NCI-H2081 (cell line): Measurements from ENCODE around the gene F11R.
"Not testable (repeated sequence)": the region's sequence is repeated elsewhere in the genome, so short reads cannot be mapped to it uniquely, and the experiment has no call there.

ENCODE experiments used
- DNase-seq, 2 experiments: peaks; one replicate each; lab custom pipeline; 2025; lab: John Stamatoyannopoulos, UW

Gene F11R

DNA sequence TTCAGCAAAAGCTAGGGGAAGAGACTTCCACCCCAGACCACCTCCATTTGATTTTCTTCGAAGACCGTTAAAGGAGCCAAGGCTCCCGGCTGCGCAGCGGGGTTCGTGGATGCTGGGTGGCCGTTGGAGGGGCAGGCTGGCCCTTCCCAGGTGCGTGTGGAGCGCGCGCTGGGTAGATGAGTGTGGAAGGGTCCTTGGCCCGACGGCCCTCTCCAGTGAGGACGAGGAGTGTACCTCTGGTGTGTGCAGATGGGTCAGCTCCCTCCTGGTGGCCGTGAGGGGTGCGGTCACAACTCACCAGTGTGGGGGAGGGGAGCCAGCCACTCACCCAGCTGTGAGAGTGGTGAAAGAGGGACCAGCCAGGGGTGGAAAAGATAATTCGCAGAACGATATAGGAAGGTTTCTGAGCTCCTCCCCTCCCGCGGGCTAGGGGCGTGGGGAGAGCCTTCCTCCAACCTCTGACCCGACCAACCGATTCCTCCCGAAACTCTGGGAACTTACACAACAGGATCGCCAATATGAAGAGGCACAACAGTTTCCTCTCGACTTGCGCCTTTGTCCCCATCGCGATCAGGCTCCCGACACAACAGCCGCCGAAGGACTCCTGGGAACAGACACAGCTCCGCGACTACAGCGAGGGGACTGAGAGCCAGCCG is at the start of gene F11R:
F11R (minus strand) TSS at position 644 of the 656 bp plus-strand sequence; CDS start at position 565, 79 bp downstream.
- DNase-seq, result peak; percentile 55 to 74

- DNase-seq, result no peak
Measured at GRCh38 chr1:161069731-161070270, 48.8 kb upstream of the F11R start, which contains the start of gene ARHGAP30. Gene ARHGAP30, minus strand, starts transcription at chr1:161069891. Its CDS starts 267 bp downstream, at chr1:161069624.

GRCh38 chr1:161069241-161069640 is 48.3 kb upstream of the F11R start:
- DNase-seq, result no peak

DNA sequence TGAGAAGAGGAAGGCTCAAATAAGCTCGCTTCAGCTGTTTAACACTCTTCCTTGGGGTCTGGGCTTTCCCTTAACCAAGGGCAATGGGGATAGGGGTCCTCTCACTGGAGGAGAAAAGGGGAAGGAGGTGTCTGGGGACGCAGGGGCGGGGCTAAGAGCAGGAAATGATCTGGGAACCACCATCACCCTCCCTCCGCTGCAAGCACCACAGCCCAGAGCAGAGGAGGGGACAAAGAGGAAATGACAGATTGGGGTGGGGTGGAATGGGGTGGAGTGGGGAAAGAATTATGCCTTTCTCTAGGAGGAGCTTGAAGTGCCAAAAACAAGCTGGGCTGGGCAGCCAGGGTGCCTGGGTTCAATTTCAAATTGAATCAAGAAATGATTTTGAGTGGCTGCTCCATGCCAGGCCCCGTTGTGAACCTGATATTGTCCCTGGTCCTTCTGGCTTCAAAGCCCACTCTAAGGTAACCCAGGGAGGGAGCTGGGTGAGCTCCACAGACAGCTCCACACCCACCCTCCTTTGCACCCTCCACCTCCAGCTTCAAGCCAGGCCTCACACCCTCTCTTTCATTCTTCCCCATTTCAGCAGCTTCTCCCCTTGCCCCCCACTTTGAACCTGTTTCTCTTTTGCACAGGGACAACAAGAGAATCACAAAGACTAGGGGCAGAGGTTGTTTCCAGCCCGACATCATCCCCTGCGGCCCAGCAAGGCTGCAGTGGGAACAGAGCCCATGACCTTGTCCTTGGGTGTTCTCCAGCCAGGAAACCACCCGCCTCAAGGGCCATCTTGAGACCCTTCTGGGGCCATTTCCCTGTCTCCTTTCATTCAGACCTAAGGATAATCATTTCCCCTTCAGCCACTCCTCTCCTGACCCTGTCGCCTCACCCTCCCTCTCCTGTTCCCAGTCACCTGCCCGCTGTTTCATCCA is 47.6 kb upstream of the F11R start:
- DNase-seq, result no peak

- DNase-seq, result no peak
Measured at GRCh38 chr1:161066694-161067093, 45.7 kb upstream of the F11R start.

- DNase-seq, result not testable (repeated sequence)
Measured at GRCh38 chr1:161065681-161066080, 44.7 kb upstream of the F11R start.

DNA sequence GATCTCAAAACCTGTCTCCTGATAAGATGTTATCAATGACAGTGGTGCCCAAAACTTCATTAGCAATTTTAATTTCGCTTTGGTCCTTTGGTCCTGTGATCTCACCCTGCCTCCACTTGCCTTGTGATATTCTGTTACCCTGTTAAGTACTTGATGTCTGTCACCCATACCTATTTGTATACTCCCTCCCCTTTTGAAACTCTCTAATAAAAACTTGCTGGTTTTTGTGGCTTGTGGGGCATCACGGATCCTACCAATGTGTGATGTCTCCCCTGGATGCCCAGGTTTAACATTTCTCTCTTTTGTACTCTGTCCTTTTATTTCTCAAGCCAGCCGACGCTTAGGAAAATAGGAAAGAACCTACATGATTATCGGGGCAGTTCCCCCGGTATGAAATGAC is 43.0 kb upstream of the F11R start:
- DNase-seq, result not testable (repeated sequence)

DNA sequence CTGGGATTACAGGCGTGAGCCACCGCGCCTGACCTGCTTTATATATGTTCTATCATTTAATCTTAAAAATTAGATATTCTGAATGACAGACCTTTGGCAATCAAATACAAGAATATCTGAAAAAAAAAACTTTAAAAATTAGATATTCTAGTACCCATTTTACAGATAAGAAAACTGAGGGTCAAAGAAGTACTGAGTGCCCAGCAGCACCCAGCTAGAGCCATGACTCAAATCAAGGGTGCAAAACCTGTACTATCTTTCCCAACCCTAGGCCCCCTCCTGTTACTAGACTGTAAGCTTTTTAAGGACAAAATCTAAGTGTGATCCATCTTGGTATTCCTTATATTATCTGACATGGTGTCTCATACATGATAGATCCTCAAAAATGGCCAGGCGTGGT is 40.5 kb upstream of the F11R start:
- no peak for DNase-seq

DNA sequence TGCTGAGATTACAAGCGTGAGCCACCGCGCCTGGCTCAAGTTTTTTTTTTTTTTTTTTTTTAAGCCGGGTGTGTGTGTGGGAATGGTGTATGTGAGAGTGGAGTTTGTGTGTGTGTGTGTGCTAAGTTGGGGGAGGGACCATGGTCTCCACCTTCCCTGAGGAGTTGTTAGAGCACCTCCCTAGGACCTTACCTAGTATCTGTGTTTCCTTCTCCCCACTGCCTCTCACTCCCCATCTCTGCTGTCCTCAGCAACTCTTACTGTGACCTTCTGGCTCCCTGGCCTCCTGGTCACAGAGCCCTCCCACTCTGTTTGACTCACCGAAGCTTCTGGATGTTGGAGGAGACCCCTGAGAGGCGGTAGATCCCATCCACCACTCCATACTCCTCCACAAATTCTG is 38.3 kb upstream of the F11R start:
- DNase-seq, result no peak

GRCh38 chr1:161054805-161055204 is 33.9 kb upstream of the F11R start:
- DNase-seq, result no peak

DNA sequence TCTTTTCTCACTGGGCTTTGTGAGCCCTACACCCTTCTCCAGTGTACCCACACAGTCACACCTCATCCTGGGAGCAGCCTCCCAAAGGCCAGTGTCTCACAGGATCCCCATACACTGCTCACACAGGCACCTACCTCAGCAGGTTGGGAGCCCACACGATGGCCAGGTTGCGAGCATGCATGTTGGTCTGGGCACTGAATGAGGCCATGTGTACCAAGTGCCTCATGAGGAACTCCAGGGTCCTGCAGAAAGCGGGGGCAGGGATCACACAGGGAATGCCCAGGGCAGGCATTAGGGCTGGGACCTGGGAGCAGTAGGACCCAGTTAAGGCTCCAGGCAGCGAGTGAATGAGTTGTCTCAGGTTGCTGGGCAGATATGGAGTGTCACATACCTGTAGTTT is 33.3 kb upstream of the F11R start:
- no peak for DNase-seq

DNA sequence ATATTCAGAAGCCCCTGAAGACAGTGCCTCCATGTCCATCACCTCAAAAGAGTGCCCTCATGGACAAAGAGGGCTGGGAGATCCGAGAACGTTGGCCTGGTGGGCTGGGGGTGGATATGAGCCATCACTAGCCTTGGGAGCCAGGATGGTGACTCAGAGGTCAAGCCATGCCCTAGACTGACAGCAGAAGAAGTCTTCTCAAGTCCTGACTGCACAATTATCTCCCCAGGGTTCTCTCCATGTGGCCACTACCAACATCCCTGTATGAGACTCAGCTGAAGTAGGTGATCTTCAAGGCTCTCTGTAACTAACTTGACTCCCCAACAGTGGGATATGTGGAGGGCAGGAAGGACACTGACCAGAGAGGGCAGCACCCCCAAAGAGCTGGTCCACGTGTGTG is 31.9 kb upstream of the F11R start:
- DNase-seq, result no peak

DNA sequence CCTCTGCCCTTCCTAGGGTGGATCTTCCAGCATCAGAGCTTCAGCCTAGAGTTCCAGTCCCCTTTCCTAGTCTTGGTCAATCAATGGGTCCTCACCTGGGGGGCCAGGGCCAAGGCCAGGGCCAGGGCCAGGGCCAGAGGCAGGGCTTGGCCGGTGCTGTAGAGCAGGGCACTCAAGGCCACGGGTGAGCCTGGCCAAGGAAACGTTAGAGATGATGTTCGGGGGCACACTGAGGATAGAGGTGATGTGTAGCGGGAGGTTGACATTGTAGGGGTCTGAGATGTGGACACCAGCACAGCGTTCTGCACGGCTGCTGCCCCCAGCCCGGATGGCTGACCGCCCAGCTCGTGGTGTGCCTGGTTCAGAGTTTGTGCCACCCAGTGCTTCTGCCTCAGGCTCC is 30.3 kb upstream of the F11R start:
- no peak for DNase-seq

DNA sequence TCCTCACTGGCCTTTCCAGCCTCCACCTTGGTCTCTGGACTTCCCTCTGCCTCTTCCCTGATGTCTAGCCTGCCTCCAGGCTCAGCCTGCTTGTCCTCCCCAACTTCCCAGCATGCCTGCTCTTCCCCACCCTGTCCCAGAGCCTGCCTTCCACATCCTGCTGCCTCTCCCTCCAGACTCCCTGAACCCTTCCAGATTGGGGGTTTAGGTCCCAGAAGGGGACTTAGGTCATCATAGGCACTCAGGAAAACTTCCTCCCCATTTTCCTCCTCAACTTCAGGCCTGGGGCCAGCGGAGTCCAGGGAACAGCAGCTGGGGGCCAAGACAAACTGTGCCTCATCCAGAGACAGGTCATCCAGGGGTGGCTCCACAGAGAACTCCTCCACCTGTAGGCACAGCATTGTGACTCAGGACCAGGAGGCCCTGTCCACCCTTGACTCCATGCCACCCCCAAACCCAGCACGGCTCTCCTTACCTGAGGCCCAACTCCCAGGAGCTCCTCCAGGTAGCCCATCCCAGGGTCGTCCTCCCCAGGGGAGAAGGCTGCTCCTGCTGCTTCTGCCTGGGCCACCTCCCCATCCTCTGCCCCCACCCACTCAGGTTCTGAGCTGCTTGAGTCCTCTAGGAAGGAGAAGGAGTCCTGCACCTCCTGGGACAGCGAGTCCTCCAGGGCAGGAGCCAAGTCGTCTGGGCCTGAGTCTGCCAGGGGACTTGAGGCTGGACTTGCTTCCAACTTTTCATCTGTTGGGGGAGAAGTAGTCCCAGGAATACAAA is 28.2 kb upstream of the F11R start:
- no peak for DNase-seq

GRCh38 chr1:161047436-161048420 is 26.8 kb upstream of the F11R start:
- DNase-seq, result no peak

GRCh38 chr1:161046605-161047228 is 25.8 kb upstream of the F11R start:
- DNase-seq, result no peak

GRCh38 chr1:161045736-161046604 is 25.0 kb upstream of the F11R start, which contains the start of gene USF1:
Gene USF1, minus strand, starts transcription at chr1:161045977. Its CDS starts 2,702 bp downstream, at chr1:161043275.
- peak; percentile 96 to 98 for DNase-seq

GRCh38 chr1:161044908-161045735 is 24.2 kb upstream of the F11R start:
- peak; percentile 64 to 78 for DNase-seq
